LHCN-M2 (cell line): Measurements from ENCODE around the gene GREM2. TPM values are rescaled to one million over a fixed set of nuclear protein-coding genes. Genes with fewer than 3 reads are reported as not detected.

ENCODE experiments used
- DNase-seq: peaks from one replicate; pipeline ENCODE4 v3.0.0-alpha.2; 2012; ENCODE audit warnings: low read depth
- total RNA-seq: library from RNA; depleted of rRNA; stranded (reverse); fragments of >200 nt; gene quantifications from 2 replicates; pipeline ENCODE4 v1.2.3, GENCODE V29; 2014

Gene GREM2
- total RNA-seq, 1 experiment from 2014 or later = 0.06 TPM

GRCh38 chr1:240562111-240562590, 49.8 kb downstream of the GREM2 start:
- peak; percentile 63 for DNase-seq

- peak; percentile 17 for DNase-seq
These were observed 52.2 kb downstream of the GREM2 start for GRCh38 chr1:240559781-240560180.

- DNase-seq = no peak
These were observed 56.4 kb downstream of the GREM2 start for GRCh38 chr1:240555524-240555923.

- no peak for DNase-seq
These were observed 58.6 kb downstream of the GREM2 start for GRCh38 chr1:240553351-240553750.

- no peak for DNase-seq
These were observed 72.1 kb downstream of the GREM2 start for GRCh38 chr1:240539769-240540414.

GRCh38 chr1:240538776-240539430, 73.1 kb downstream of the GREM2 start:
- no peak for DNase-seq

- DNase-seq = no peak
These were observed 78.7 kb downstream of the GREM2 start for GRCh38 chr1:240533154-240533780.

GRCh38 chr1:240528591-240528990, 83.4 kb downstream of the GREM2 start:
- DNase-seq = no peak

- no peak for DNase-seq
These were observed 84.9 kb downstream of the GREM2 start for GRCh38 chr1:240527086-240527485.

- peak; percentile 78 for DNase-seq
These were observed 85.6 kb downstream of the GREM2 start for GRCh38 chr1:240526312-240526711.

- no peak for DNase-seq
These were observed 87.4 kb downstream of the GREM2 start for GRCh38 chr1:240524356-240525069.

GRCh38 chr1:240522122-240522822, 89.7 kb downstream of the GREM2 start:
- DNase-seq = no peak

- DNase-seq = no peak
These were observed 94.1 kb downstream of the GREM2 start for GRCh38 chr1:240517891-240518290.

GRCh38 chr1:240516069-240516468, 95.9 kb downstream of the GREM2 start:
- DNase-seq = no peak

- peak; percentile 45 for DNase-seq
These were observed 96.5 kb downstream of the GREM2 start for GRCh38 chr1:240515505-240515904.

GRCh38 chr1:240511789-240512188, 100.2 kb downstream of the GREM2 start:
- DNase-seq = no peak

GRCh38 chr1:240508950-240509349, 103.0 kb downstream of the GREM2 start:
- DNase-seq = no peak

- no peak for DNase-seq
These were observed 103.8 kb downstream of the GREM2 start for GRCh38 chr1:240508201-240508600.

- DNase-seq = no peak
These were observed 105.8 kb downstream of the GREM2 start for GRCh38 chr1:240506176-240506575.

- no peak for DNase-seq
These were observed 108.4 kb downstream of the GREM2 start for GRCh38 chr1:240503558-240503957.

GRCh38 chr1:240503036-240503435, 108.9 kb downstream of the GREM2 start:
- DNase-seq = no peak
